ENCODE data around the gene DLL3.

The DLL3 gene

DNA sequence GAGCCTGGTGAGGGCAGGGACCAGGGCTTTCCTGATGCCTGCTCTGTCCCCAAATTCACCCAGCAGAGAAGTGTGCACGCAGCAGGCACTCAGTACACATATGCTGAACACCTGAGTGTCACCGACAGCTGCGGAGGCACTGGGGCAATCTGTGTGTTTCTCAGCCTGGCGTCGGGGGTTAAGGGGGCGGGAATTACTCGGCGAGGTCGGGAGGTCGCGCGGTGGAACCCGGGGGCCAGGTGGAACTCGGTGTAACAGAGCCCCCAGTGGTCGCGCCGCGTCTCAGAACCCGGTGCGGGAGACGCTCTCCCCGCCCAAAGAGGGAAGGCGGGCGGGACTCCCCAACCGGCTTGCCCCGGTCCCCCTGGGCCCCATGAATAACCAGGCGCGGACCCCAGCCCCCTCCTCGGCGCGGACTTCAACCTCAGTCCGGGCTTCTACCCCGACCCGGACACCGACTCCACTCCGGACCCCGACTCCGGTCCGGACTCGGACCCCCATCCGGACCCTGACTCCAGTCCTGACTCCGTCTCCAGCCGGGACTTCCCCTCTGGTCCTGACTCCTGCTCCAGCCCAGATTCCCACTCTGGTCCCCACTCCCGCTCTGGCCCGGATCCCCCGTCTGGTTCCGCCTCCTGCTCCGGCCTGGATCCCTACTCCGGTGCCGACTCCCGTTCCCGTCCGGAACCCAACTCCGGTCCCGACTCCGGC lies 16.2 kb downstream of the DLL3 start, which contains the start of gene SELENOV:
TSS of gene SELENOV (plus strand) at position 300 of the 711 bp plus-strand sequence. CDS start at position 374, 74 bp downstream.
- Histone ChIP-seq H2AFZ (ENCODE audit: low read depth, low read length) (peak within 1 kb of the TSS; percentile 93), H3K36me3 (ENCODE audit: insufficient read depth, low read length) (no peaks in the 10 kb centered on the region), H3K4me3 (ENCODE audit: low read length) (peak within 1 kb of the TSS; percentile 73), H3K27me3 (ENCODE audit: insufficient read depth, low read length) (peaks cover 3% of the 10 kb centered on the region), H3K9me3 (ENCODE audit: low read length) (no peaks in the 10 kb centered on the region), H3K4me1 (ENCODE audit: insufficient read depth, low read length) (peaks cover 5% of the 10 kb centered on the region)

DNA sequence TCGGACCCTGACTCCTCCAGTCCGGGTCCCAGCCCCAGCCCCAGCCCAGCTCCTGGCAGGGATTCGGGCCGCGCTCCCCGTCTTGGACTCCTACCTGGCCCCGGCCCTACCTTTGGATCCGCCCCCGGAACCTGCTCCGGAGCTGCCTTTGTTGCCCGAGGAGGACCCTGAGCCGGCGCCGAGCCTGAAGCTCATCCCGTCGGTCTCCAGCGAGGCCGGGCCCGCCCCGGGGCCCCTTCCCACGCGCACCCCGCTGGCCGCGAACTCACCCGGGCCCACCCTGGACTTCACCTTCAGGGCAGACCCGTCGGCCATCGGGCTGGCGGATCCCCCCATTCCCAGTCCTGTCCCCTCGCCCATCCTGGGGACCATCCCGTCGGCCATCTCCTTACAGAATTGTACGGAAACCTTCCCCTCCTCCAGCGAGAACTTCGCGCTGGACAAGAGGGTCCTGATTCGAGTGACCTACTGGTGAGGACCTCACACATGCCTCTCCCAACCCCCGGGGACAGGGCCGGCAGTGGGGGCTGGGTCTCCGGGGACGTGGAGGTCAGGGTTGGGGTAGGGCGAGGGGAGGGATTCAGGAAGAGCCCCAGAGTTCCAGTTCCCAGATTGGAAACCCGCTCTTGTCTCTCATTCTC lies 16.9 kb downstream of the DLL3 start:
- Histone ChIP-seq H3K36me3 (ENCODE audit: insufficient read depth, low read length) (no peaks in the 10 kb centered on the region), H3K4me1 (ENCODE audit: insufficient read depth, low read length) (peaks cover 5% of the 10 kb centered on the region), H3K9me3 (ENCODE audit: low read length) (no peaks in the 10 kb centered on the region), H2AFZ (ENCODE audit: low read depth, low read length) (peak overlapping the region; percentile 93), H3K27me3 (ENCODE audit: insufficient read depth, low read length) (peaks cover 3% of the 10 kb centered on the region), H3K4me3 (ENCODE audit: low read length) (peak overlapping the region; percentile 73)

- Histone ChIP-seq H3K36me3 (ENCODE audit: insufficient read depth, low read length) (no peaks in the 10 kb centered on the region), H3K4me1 (ENCODE audit: insufficient read depth, low read length) (peaks cover 5% of the 10 kb centered on the region), H2AFZ (ENCODE audit: low read depth, low read length) (peak overlapping the region; percentile 93), H3K9me3 (ENCODE audit: low read length) (no peaks in the 10 kb centered on the region), H3K4me3 (ENCODE audit: low read length) (peak overlapping the region; percentile 73), H3K27me3 (ENCODE audit: insufficient read depth, low read length) (peaks cover 3% of the 10 kb centered on the region)
Observed at GRCh38 chr19:39516270-39516669, 17.5 kb downstream of the DLL3 start.

- Histone ChIP-seq H2AFZ (ENCODE audit: low read depth, low read length) (no peak overlapping the region), H3K36me3 (ENCODE audit: insufficient read depth, low read length) (no peaks in the 10 kb centered on the region), H3K4me1 (ENCODE audit: insufficient read depth, low read length) (peaks cover 5% of the 10 kb centered on the region), H3K9me3 (ENCODE audit: low read length) (no peaks in the 10 kb centered on the region), H3K4me3 (ENCODE audit: low read length) (no peak overlapping the region), H3K27me3 (ENCODE audit: insufficient read depth, low read length) (peaks cover 3% of the 10 kb centered on the region)
Observed at GRCh38 chr19:39517432-39517831, 18.7 kb downstream of the DLL3 start.

DNA sequence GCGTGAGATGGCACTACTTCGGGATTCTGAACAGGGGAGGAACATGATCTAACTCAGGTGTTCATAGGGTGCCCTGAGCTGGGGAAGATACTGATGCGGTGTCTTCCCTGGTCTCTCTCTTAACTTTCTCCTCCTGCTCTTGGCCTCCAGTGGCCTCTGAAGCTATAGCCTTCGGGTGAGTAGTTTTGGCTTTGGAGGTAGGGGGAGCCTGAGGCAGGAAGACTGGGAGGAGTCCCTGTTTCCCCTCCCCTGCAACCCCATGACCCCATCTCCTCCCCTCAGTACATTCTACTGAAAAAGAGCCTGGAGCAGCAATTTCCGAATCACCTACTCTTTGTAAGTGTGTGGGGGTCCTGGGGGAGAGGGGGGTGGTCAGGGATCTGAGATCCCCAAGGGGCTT lies 19.7 kb downstream of the DLL3 start:
- no peaks in the 10 kb centered on the region for H3K9me3 ChIP-seq (ENCODE audit: low read length)
- H3K36me3 ChIP-seq (ENCODE audit: insufficient read depth, low read length), result no peaks in the 10 kb centered on the region
- peaks cover 5% of the 10 kb centered on the region for H3K4me1 ChIP-seq (ENCODE audit: insufficient read depth, low read length)
- peaks cover 3% of the 10 kb centered on the region for H3K27me3 ChIP-seq (ENCODE audit: insufficient read depth, low read length)
- H2AFZ ChIP-seq (ENCODE audit: low read depth, low read length), result no peak overlapping the region
- H3K4me3 ChIP-seq (ENCODE audit: low read length), result no peak overlapping the region

DNA sequence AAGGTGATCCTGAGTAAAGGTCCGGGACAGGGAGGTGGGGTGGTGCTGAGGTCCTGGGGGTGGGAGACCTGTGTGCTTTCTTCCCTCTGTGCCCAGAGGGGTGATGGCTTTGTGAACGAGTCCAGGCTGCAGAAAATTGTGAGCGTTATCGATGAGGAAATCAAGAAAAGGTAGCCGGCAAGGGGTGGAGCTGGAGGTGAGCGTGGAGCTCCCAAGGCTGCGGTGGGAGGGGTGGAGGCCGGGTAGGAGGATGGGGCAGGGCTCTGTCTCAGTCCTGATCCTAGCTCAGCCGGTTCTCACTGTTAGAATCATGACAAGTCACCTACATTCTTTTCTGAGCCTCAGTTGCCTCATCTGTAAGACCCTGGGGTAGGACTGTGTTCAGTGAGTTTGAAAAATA lies 20.2 kb downstream of the DLL3 start:
- H3K36me3 ChIP-seq (ENCODE audit: insufficient read depth, low read length), result no peaks in the 10 kb centered on the region
- H3K4me1 ChIP-seq (ENCODE audit: insufficient read depth, low read length), result peaks cover 5% of the 10 kb centered on the region
- no peak overlapping the region for H3K4me3 ChIP-seq (ENCODE audit: low read length)
- H2AFZ ChIP-seq (ENCODE audit: low read depth, low read length), result no peak overlapping the region
- H3K9me3 ChIP-seq (ENCODE audit: low read length), result no peaks in the 10 kb centered on the region
- peaks cover 3% of the 10 kb centered on the region for H3K27me3 ChIP-seq (ENCODE audit: insufficient read depth, low read length)

GRCh38 chr19:39520541-39521484 lies 22.1 kb downstream of the DLL3 start:
- H2AFZ ChIP-seq (ENCODE audit: low read depth, low read length), result no peak overlapping the region
- H3K9me3 ChIP-seq (ENCODE audit: low read length), result no peaks in the 10 kb centered on the region
- no peaks in the 10 kb centered on the region for H3K4me1 ChIP-seq (ENCODE audit: insufficient read depth, low read length)
- H3K4me3 ChIP-seq (ENCODE audit: low read length), result no peak overlapping the region
- H3K36me3 ChIP-seq (ENCODE audit: insufficient read depth, low read length), result no peaks in the 10 kb centered on the region
- no peaks in the 10 kb centered on the region for H3K27me3 ChIP-seq (ENCODE audit: insufficient read depth, low read length)

GRCh38 chr19:39524495-39524894 lies 25.7 kb downstream of the DLL3 start:
- H3K9me3 ChIP-seq (ENCODE audit: low read length), result no peaks in the 10 kb centered on the region
- no peaks in the 10 kb centered on the region for H3K27me3 ChIP-seq (ENCODE audit: insufficient read depth, low read length)
- no peak overlapping the region for H2AFZ ChIP-seq (ENCODE audit: low read depth, low read length)
- no peak overlapping the region for H3K4me3 ChIP-seq (ENCODE audit: low read length)
- no peaks in the 10 kb centered on the region for H3K4me1 ChIP-seq (ENCODE audit: insufficient read depth, low read length)
- H3K36me3 ChIP-seq (ENCODE audit: insufficient read depth, low read length), result peaks cover 4% of the 10 kb centered on the region

DNA sequence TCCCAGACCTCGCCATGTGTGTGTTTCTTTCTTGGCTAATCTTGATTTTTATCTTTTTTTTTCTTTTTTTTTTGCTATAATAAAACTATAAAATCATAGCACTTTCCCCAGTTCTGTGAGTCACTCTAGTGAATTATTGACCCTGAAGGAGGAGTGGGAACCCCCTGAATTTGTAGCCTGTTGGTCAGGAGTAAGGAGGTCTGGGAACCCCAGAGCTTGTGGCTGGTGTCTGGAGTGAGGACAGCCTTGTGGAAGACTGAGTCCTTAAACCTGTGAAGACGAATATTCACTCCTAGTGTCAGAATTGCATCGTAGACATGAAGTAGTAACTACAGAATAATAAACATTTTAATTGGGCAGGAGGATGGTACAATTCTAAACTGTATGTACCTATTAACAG lies 26.5 kb downstream of the DLL3 start:
- Histone ChIP-seq H2AFZ (ENCODE audit: low read depth, low read length) (no peak overlapping the region), H3K27me3 (ENCODE audit: insufficient read depth, low read length) (no peaks in the 10 kb centered on the region), H3K4me1 (ENCODE audit: insufficient read depth, low read length) (no peaks in the 10 kb centered on the region), H3K9me3 (ENCODE audit: low read length) (no peaks in the 10 kb centered on the region), H3K4me3 (ENCODE audit: low read length) (no peak overlapping the region), H3K36me3 (ENCODE audit: insufficient read depth, low read length) (peaks cover 9% of the 10 kb centered on the region)

- peak overlapping the region; percentile 70 for H3K4me3 ChIP-seq (ENCODE audit: low read length)
- no peaks in the 10 kb centered on the region for H3K9me3 ChIP-seq (ENCODE audit: low read length)
- peaks cover 9% of the 10 kb centered on the region for H3K4me1 ChIP-seq (ENCODE audit: insufficient read depth, low read length)
- H3K27me3 ChIP-seq (ENCODE audit: insufficient read depth, low read length), result no peaks in the 10 kb centered on the region
- no peak overlapping the region for H2AFZ ChIP-seq (ENCODE audit: low read depth, low read length)
- H3K36me3 ChIP-seq (ENCODE audit: insufficient read depth, low read length), result peaks cover 9% of the 10 kb centered on the region
Observed at GRCh38 chr19:39531834-39532232, 33.1 kb downstream of the DLL3 start.

DNA sequence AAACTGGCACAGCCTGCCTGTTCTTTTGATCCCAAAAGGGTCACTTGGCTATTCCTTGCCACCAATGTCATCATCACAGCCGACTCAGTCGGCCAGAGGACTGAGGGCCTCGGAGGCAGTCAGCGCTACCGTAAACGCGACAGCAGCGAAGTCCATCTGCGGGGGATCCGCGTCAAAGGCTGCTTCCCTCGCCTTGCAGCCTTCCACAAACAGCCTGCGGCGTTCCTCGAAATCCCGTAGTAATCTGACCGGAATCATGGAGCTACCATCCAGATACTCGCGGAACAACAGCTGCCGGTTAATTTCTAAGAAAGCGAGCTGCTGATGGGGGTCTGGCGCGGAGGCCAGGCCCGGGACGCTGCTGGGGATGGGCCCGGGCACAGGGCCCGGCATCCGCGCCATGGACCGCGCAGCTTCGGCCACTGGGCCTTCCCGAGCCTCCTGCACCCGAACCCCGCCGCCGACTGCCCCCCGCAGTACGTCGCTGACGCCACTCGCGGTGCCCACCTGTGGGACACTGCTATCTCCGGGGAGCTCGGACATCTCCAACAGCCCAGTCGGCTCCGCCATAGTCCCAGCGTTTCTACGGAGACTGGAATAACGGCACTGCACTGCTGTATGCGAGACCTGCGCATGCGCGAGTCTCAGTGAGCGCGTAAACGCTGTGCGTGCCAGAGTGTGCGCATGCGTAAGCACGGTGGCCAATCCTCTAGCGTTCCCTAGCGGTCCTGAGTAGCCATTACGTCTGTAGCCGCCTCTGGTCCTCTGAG lies 33.7 kb downstream of the DLL3 start, which contains the start of gene EID2B:
TSS of gene EID2B (minus strand) at position 620 of the 770 bp plus-strand sequence. CDS start at position 570, 50 bp downstream.
- Histone ChIP-seq H3K4me3 (ENCODE audit: low read length) (peak within 1 kb of the TSS; percentile 70), H2AFZ (ENCODE audit: low read depth, low read length) (no peak within 1 kb of the TSS), H3K36me3 (ENCODE audit: insufficient read depth, low read length) (peaks cover 8% of the 10 kb centered on the region), H3K27me3 (ENCODE audit: insufficient read depth, low read length) (no peaks in the 10 kb centered on the region), H3K9me3 (ENCODE audit: low read length) (no peaks in the 10 kb centered on the region), H3K4me1 (ENCODE audit: insufficient read depth, low read length) (peaks cover 9% of the 10 kb centered on the region)

DNA sequence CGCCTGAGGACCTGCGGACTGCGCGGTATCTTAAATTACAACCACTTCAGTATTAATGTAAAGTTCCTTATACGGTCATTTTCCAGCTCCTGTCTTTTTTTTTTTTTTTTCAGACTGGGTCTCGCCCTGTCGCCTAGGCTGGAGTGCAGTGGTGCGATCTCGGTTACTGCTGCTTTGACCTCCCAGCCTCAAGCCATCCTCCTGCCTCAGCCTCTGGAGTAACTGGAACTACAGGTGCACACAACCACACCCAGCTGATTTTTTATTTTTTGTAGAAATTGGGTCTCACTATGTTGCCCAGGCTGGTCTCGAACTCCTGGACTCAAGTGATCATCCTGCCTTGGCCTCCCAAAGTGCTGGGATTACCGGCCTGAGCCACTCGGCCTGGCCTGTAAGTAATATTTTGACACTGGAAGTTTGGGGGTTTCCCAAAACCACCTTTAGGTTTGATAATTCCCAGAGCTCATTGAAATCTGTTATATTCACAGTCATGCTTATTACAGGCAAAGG lies 34.3 kb downstream of the DLL3 start:
- no peak overlapping the region for H2AFZ ChIP-seq (ENCODE audit: low read depth, low read length)
- H3K9me3 ChIP-seq (ENCODE audit: low read length), result no peaks in the 10 kb centered on the region
- H3K4me3 ChIP-seq (ENCODE audit: low read length), result no peak overlapping the region
- H3K4me1 ChIP-seq (ENCODE audit: insufficient read depth, low read length), result peaks cover 10% of the 10 kb centered on the region
- H3K36me3 ChIP-seq (ENCODE audit: insufficient read depth, low read length), result peaks cover 7% of the 10 kb centered on the region
- no peaks in the 10 kb centered on the region for H3K27me3 ChIP-seq (ENCODE audit: insufficient read depth, low read length)
